Measurements from ENCODE around the gene TECTA.

DNA sequence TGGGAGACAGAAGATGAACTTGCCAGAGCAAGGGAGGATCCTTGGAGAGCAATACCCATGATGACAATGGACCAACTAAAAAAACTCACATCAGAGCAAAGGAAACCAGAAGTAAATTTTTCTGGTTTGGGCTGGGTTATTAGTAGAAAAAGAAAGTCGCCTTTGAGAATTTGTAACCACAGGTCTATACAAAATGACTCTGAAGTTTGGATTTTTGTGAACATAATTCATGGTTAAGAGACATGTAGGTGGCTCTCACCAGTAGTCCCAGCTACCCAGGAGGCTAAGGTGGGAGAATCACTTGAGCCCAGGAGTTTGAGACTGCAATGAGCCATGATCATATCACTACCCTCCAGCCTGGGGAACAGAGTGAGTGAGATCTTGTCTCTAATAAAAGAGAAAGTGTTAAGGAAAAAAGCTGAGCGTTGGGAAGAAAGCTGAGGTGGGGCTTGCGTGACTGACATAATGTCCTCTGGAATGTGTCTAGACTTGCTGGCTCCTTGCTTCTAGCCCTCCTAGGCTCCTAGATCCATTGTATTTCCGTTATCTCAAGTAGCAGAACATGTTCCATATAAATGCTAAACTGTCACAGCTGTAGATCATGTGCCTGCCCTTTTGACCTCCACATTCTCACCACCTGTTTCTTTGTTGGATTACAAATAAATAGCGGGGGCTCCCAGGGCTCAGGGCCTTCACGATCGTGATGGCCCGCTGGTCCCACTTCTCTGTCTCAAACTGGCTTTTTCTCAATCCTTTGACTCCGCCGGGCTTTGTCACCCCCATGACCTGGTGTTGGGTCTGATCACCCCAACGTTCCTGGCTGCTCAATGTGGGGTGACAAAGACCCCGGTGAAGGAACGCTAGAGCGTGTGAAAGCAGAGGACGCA, 135.3 kb downstream of the TECTA start:
- TF ChIP-seq, protein P1, sequence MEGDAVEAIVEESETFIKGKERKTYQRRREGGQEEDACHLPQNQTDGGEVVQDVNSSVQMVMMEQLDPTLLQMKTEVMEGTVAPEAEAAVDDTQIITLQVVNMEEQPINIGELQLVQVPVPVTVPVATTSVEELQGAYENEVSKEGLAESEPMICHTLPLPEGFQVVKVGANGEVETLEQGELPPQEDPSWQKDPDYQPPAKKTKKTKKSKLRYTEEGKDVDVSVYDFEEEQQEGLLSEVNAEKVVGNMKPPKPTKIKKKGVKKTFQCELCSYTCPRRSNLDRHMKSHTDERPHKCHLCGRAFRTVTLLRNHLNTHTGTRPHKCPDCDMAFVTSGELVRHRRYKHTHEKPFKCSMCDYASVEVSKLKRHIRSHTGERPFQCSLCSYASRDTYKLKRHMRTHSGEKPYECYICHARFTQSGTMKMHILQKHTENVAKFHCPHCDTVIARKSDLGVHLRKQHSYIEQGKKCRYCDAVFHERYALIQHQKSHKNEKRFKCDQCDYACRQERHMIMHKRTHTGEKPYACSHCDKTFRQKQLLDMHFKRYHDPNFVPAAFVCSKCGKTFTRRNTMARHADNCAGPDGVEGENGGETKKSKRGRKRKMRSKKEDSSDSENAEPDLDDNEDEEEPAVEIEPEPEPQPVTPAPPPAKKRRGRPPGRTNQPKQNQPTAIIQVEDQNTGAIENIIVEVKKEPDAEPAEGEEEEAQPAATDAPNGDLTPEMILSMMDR (IDR thresholded peaks at IDR 0.05): no peak
- TF ChIP-seq POLR2A (IDR thresholded peaks at IDR 0.05): no peak
